ELF-1 (cell line): ENCODE measurements around the gene CCDC181.
"Not testable (repeated sequence)": the region's sequence is repeated elsewhere in the genome, so short reads cannot be mapped to it uniquely, and the experiment has no call there.

ENCODE experiments used
- DNase-seq: peaks from one replicate; pipeline ENCODE4 v3.0.0-alpha.2; 2016; ENCODE audit warnings: low read depth, low spot score

The CCDC181 gene

GRCh38 chr1:169427081-169427641, at the start of gene CCDC181:
TSS of gene CCDC181 (minus strand) at chr1:169427474. CDS start at chr1:169424927, 2,547 bp downstream.
- peak; percentile 87 for DNase-seq

GRCh38 chr1:169475806-169476387, 48.6 kb upstream of the CCDC181 start:
- DNase-seq, result no peak

DNA sequence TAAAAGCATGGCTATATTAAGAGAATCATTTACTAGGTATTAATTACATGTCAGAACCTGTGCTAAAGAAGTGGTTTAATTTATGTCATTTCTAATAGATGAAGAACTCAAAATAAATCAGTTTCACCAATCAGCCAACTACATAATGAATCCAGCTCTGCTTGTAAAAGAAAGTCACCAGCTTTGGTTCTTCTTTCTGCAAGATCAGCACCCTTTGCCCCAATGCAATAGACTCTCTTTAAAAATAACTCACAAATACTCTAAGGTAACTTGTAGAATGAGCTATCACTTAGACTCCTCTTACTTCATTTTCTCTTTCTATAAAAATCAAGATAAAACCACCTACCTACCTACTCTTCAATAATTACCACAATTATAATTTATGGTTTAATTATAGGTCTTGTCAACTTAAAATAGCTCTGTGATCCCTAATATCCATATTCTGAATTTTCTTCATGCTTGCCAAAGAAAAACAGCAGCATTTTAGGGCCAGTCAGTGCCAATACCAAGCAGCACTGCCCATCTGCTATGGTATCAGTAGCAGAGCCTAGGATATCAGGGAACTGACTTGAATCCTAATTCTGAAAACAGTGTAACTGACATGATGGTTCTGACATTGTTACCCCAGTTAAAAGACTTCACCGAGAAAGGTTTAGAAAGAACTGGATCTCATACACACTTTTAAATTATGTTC, 47.2 kb upstream of the CCDC181 start:
- DNase-seq, result no peak

DNA sequence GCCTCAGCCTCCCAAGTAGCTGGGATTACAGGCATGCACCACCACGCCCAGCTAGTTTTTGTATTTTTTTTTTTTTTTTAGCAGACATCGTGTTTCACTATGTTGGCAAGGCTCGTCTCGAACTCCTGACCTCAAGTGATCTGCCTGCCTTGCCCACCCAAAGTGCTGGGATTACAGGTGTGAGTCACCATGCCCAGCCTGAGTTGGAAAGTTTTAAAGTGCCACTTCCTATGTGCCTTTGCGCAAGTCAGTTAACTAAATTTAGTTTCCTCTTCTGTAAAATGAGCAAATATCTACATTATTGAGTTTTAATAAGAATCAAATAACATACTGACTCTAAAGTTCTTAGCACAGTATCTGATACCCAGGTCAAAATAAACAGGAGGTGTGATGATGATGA, 46.1 kb upstream of the CCDC181 start:
- DNase-seq, result no peak

- no peak for DNase-seq
Measured at GRCh38 chr1:169472738-169473137, 45.5 kb upstream of the CCDC181 start.

- DNase-seq, result no peak
Measured at GRCh38 chr1:169468982-169469381, 41.7 kb upstream of the CCDC181 start.

DNA sequence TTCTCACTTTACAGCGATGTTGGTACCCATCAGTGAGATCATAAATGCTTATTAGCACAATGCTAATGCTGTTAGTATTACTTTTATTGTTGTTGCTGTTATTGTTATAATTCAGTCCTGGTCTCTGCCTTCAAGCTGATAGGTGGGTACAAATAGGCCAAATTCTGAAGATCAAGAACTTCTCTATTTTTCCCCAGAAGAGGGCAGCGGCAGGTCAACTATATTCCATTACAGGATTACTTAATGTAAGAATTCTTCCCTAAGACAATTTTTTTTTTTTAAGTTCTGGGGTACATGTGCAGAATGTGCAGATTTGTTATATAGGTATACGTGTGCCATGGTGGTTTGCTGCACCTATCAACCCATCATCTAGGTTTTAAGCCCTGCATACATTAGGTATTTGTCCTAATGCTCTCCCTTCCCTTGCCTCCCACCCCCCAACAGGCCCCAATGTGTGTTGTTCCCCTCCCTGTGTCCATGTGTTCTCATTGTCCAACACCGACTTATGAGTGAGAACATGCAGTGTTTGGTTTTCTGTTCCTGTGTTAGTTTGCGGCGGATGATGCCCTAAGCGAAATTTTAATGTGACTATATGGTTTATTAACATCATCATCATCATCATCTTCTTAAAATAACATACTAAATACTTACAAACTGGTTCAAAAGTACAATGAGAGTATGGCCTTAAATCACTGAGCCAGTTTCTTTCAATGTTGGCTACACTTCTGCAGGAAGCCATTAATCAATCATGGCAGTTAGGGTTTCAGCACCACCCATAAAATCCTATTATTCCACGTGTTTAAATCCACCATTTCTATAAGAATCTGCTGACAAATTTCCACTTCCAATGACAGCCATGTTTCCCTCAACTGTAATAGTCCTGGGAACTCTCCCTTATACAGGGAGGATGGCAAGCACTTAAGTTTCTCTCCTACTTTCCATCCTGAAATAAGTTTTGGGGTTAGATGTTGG, 39.3 kb upstream of the CCDC181 start:
- no peak for DNase-seq

DNA sequence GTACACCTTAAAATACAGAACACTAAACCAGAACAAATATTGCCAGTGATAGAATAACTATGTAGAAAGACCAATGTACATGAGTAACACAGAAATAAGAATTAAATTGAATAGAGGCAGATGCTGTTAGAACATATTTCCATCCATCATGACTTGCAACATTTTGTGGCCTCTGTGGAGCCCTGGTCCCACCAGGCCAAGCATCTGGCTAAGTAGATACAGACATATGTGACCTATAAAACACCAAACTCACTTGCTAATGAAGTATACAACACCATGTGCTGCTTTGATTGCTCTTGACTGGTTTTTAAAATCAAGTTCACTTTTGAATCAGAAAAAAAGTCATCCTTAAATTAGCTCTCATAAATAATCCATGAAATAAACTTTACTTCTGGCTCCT, 38.0 kb upstream of the CCDC181 start:
- no peak for DNase-seq

DNA sequence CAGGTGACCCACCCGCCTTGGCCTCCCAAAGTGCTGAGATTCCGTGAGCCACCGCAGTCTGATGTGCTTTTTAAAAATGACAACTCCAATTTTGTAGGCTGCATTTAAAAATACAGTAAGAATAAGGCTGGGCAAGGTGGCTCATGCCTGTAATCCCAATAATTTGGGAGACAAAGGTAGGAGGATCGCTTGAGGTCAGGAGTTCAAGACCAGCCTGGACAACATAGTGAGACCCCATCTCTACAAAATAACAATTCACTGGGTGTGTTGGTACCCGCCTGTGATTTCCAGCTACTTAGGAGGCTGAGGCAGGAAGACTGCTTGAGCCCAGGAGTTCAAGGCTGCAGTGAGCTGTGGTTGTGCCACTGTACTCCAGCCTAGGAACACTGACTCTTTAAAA, 35.1 kb upstream of the CCDC181 start:
- no peak for DNase-seq

DNA sequence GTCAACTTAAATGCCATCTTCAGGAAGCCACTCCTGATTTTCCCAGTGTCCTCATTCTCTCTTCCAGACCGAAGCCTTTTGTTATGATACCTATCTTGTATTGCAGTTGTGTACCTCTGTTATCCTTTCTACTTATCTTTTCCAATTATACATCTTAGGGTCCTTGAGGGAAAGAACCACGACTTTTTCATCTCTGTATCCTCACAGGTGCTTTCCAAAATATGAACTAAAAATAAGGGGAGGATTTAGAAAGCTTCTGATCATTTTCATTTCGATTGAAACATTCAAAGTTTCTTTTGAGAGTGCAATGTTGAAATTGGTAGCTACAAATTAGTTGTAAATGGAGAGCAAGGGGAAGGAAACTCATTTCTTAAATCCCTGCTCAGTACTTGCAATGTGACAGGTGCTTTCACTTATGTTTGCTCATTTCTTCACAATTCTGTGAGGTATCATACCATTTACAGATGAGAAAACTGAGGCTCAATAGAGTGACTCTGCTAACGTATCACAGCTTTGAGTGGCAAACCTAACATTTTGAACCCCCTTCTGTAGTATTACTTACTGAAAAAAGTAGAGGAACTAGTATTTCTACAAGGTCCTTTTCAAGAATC, 34.2 kb upstream of the CCDC181 start:
- DNase-seq, result no peak

DNA sequence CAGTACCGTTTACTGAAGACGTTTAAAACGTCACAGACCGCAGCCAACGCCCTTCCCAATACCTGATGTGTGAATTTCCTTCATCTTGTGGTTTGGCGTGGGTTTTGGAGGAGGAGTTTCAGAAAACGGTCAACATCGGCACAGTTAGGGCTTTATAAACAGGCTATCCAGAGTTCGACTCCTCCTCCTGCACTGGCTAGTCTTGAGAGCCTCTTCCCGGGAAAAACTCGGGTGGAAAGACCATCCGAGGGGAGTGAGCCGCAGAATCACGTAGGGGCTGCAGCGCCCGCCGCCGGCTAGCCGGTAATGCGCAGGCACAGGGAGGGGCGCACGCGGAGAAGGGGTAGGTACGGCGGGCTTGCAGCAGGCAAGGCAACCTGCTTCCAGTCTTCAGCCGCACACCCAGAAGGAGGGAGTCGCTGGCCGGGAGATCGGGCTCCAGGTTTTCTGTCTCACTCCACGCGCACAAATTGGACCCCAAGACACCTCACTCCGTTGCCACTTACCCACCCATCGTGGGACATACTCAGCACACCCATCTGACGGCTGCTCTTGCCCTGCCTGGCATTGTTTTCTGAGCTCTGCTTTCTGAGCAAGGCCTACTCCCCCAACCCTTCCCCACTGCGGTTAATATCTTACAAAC, 33.0 kb upstream of the CCDC181 start:
- DNase-seq, result peak; percentile 58

DNA sequence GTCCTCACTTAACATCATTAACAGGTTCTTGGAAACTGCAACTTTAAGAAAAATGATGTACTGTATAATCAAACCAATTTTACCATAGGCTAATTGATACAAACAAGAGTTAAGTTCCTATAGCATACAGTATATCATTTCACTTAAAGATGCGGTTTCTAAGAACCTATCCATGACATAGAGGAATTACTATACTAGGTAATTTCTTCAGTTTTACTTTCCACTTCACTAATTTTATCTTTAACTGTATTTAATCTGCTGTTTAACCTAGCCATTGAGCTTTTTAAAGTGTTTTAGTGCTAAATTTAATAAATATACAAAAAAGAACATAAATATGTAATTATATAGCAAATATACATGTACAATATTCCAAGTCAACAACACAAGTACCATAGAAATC, 30.2 kb upstream of the CCDC181 start:
- no peak for DNase-seq

DNA sequence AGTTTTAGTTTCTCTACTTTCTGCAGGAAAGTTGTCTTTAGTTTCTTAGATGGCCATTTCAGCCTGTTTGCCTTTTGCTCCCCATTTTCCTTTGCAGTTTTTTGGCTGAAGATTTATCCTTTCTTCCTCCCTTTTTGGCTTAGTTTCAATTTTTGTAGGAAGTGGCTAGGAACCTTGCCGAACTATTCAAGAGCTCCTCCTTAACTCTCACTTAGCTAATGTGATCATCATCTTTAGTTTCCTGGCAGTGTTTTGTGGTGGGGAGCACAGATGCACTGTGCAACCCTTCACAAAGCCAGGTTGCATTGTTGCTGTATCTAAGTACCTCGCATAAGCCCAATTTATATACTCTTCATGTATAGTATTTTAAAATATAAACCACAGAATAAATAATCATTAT, 28.8 kb upstream of the CCDC181 start:
- no peak for DNase-seq

DNA sequence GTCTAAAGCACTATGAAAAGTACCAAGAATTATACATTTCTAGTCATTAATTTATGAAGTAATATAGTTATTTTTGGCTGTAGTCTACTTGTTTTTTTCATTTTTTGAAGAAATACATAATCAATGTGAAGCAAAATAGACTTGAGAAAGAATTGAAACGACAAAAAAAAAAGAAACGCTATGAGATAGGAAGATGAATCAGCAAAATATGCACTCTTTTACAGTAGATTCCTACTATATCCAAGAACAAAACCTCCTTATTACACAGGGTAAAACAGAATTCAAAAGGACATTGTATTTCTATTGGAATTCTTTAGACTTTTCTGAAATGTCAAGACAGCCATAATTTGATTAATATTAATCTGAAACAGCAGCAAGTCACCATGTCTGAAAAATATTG, 25.6 kb upstream of the CCDC181 start:
- DNase-seq, result no peak

GRCh38 chr1:169451218-169451824, 24.0 kb upstream of the CCDC181 start:
- DNase-seq, result no peak

DNA sequence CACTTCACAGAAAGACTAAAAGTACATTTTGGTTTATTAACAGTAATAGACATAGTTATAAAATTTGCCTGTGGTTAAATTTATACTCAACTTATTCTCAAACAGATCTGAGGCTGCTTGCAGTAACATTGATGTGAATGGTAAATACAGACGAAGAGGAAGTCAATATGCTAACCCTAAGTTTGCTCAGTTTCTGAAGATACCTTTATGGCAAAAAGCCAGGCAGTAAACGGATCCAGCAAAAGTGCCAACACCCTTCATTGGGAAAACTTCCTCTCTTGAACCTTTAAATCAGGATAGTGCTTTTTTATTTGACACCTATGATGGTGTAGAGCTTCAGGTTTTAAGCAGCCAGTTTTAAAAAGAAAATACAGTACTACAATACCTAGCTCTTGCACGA, 16.6 kb upstream of the CCDC181 start:
- no peak for DNase-seq

DNA sequence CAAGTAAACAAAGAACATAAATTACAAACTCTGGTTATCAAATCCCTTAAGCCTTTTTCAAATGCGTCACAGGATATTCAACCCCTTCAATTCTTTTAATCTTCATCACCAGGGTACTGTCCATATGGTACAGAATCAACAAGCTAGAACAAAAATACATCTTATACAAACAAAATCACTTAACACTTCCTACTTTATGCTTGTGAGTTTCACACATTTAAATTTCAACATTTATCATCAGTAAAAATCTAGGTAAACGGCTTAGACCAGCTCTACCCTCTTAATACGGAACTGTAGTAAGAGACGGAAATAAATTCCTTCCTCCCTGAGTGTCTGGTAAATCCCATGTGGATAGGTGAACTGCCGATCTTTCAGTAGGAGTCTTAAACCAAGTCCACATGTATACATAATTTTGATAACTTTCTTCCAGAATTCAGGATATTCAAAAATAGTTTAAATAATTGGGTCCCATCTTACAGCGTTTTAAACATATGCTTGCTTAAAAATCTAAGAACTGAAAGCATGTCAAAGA, 1.0 kb downstream of the CCDC181 start:
- no peak for DNase-seq

- no peak for DNase-seq
Measured at GRCh38 chr1:169421309-169421708, 6.0 kb downstream of the CCDC181 start.

- DNase-seq, result no peak
Measured at GRCh38 chr1:169414952-169415351, 12.3 kb downstream of the CCDC181 start.

DNA sequence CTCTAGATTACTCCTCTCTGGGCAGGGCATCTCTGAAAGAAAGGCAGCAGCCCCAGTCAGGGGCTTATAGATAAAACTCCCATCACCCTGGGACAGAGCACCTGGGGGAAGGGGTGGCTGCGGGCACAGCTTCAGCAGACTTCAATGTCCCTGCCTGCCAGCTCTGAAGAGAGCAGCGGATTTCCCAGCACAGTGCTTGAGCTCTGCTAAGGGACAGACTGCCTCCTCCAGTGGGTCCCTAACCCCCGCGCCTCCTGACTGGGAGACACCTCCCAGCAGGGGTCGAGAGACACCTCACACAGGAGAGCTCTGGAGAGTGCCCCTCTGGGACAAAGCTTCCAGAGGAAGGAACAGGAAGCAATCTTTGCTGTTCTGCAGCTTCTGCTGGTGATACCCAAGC, 18.9 kb downstream of the CCDC181 start:
- not testable (repeated sequence) for DNase-seq
